HEK293T (cell line): ENCODE data around the gene CARD11.

Source experiments
- CTCF ChIA-PET: fragments of 350-600 bp; formaldehyde crosslinking; extraction: SDS; loops from one replicate; lab custom pipeline; 2021; ENCODE audit warnings: antibody characterized with exemption, inconsistent platforms; lab: Yijun Ruan, JAX
- POLR2A ChIA-PET: fragments of 350-600 bp; formaldehyde crosslinking; extraction: SDS; loops from one replicate; lab custom pipeline; 2020; ENCODE audit warnings: antibody characterized with exemption, inconsistent platforms; lab: Yijun Ruan, JAX
- DNase-seq: peaks from one replicate; pipeline ENCODE4 v3.0.0; 2012; ENCODE audit warnings: mixed read lengths; ENCODE audit errors: extremely low spot score
- ARNT ChIP-seq: fragments of 450-650 bp; IDR thresholded peaks from 2 replicates; pipeline ENCODE4 v1.6.1; 2017; ENCODE audit warnings: mild to moderate bottlenecking
- BHLHE40 ChIP-seq: fragments of 450-650 bp; IDR thresholded peaks from 2 replicates; pipeline ENCODE4 v1.6.1; 2016; ENCODE audit warnings: mild to moderate bottlenecking, moderate library complexity, borderline replicate concordance
- CTBP1 ChIP-seq: fragments of 450-650 bp; IDR thresholded peaks from 2 replicates; pipeline ENCODE4 v1.6.1; 2016; ENCODE audit warnings: borderline replicate concordance
- ELF4 ChIP-seq: fragments of 450-650 bp; IDR thresholded peaks from 2 replicates; pipeline ENCODE4 v1.6.1; 2017; ENCODE audit warnings: antibody characterized with exemption
- FOXA1 ChIP-seq: fragments of 450-650 bp; IDR thresholded peaks from 2 replicates; pipeline ENCODE4 v1.6.1; 2016; ENCODE audit warnings: mild to moderate bottlenecking
- FOXK2 ChIP-seq: fragments of 450-650 bp; IDR thresholded peaks from 2 replicates; pipeline ENCODE4 v1.6.1; 2016; ENCODE audit warnings: mild to moderate bottlenecking
- FOXM1 ChIP-seq: fragments of 450-650 bp; IDR thresholded peaks from 2 replicates; pipeline ENCODE4 v1.6.1; 2017; ENCODE audit warnings: mild to moderate bottlenecking, borderline replicate concordance
- HDGF ChIP-seq: fragments of 450-650 bp; IDR thresholded peaks from 2 replicates; pipeline ENCODE4 v1.6.1; 2017; ENCODE audit warnings: antibody characterized with exemption, borderline replicate concordance
- L3MBTL2 ChIP-seq: fragments of 450-650 bp; conservative IDR thresholded peaks from 2 replicates; pipeline ENCODE4 v1.6.1; 2016; ENCODE audit warnings: mild to moderate bottlenecking
- LEF1 ChIP-seq: fragments of 450-650 bp; IDR thresholded peaks from 2 replicates; pipeline ENCODE4 v1.6.1; 2017; ENCODE audit warnings: mild to moderate bottlenecking, borderline replicate concordance
- NFRKB ChIP-seq: fragments of 450-650 bp; IDR thresholded peaks from 2 replicates; pipeline ENCODE4 v1.6.1; 2016; ENCODE audit warnings: mild to moderate bottlenecking, moderate library complexity
- PKNOX1 ChIP-seq: fragments of 450-650 bp; IDR thresholded peaks from 2 replicates; pipeline ENCODE4 v1.6.1; 2016
- SP1 ChIP-seq: fragments of 450-650 bp; IDR thresholded peaks from 2 replicates; pipeline ENCODE4 v1.6.1; 2017
- SUZ12 ChIP-seq: fragments of 450-650 bp; IDR thresholded peaks from 2 replicates; pipeline ENCODE4 v1.6.1; 2016; ENCODE audit warnings: mild to moderate bottlenecking
- TARDBP ChIP-seq: fragments of 450-650 bp; IDR thresholded peaks from 2 replicates; pipeline ENCODE4 v1.6.1; 2016
- ZNF384 ChIP-seq: fragments of 450-650 bp; IDR thresholded peaks from 2 replicates; pipeline ENCODE4 v1.6.1; 2016

CARD11 gene

GRCh38 chr7:2870471-2870931 is 173.2 kb downstream of the CARD11 start:
- ChIA-PET CTCF (no interaction called here), POLR2A (no interaction called here)
- no peak for DNase-seq
- no peak for TF ChIP-seq CTBP1
- no peak for TF ChIP-seq ARNT
- TF ChIP-seq SP1: no peak
- no peak for TF ChIP-seq FOXK2
- no peak for TF ChIP-seq ELF4
- no peak for TF ChIP-seq FOXM1
- TF ChIP-seq L3MBTL2: no peak
- no peak for TF ChIP-seq BHLHE40
- no peak for TF ChIP-seq HDGF
- TF ChIP-seq NFRKB: no peak
- no peak for TF ChIP-seq TARDBP
- TF ChIP-seq PKNOX1: no peak
- no peak for TF ChIP-seq FOXA1
- no peak for TF ChIP-seq SUZ12
- no peak for TF ChIP-seq ZNF384
- no peak for TF ChIP-seq LEF1

- CTCF ChIA-PET: no interaction called here
- no peak for DNase-seq
- POLR2A ChIA-PET: no interaction called here
- TF ChIP-seq ELF4 (no peak), SP1 (no peak), BHLHE40 (no peak), LEF1 (no peak), L3MBTL2 (no peak), HDGF (no peak), PKNOX1 (no peak), NFRKB (no peak), ZNF384 (no peak), SUZ12 (no peak), FOXK2 (no peak), ARNT (no peak), FOXA1 (no peak), TARDBP (no peak), FOXM1 (no peak), CTBP1 (no peak)
These were observed 173.7 kb downstream of the CARD11 start for GRCh38 chr7:2869981-2870380.

- ChIA-PET CTCF (interaction anchor here (0.7 kb wide), 1 partner anchor 21 kb away, joined by 3 read pairs; no protein-coding TSS in a partner anchor), POLR2A (no interaction called here)
- TF ChIP-seq ZNF384 (no peak), BHLHE40 (no peak), L3MBTL2 (no peak), SP1 (no peak), ARNT (no peak), SUZ12 (no peak), TARDBP (no peak), NFRKB (no peak), LEF1 (no peak), FOXA1 (no peak)
- no peak for DNase-seq
These were observed 177.1 kb downstream of the CARD11 start for GRCh38 chr7:2866601-2867000.

GRCh38 chr7:2864999-2865670 is 178.5 kb downstream of the CARD11 start:
- POLR2A ChIA-PET: no interaction called here
- CTCF ChIA-PET: interaction anchor here (0.6 to 1.1 kb wide), 5 partner anchors 105 to 705 kb away, joined by 3 to 7 read pairs (median 3); no protein-coding TSS in a partner anchor
- peak; percentile 73 for DNase-seq
- TF ChIP-seq FOXK2: no peak
- no peak for TF ChIP-seq SP1
- no peak for TF ChIP-seq L3MBTL2

GRCh38 chr7:2864204-2864985 is 179.3 kb downstream of the CARD11 start:
- TF ChIP-seq L3MBTL2 (no peak), FOXM1 (no peak), TARDBP (no peak), LEF1 (no peak), ARNT (no peak), SUZ12 (no peak), CTBP1 (no peak)
- DNase-seq: no peak
- ChIA-PET POLR2A (no interaction called here), CTCF (interaction anchor here (0.6 to 1.1 kb wide), 3 partner anchors 283 to 705 kb away, joined by 3 to 7 read pairs (median 3); no protein-coding TSS in a partner anchor)

GRCh38 chr7:2863461-2864066 is 180.1 kb downstream of the CARD11 start:
- ChIA-PET CTCF (no interaction called here), POLR2A (no interaction called here)
- DNase-seq: no peak

More at GRCh38 chr7:2863461-2864066, 180.1 kb downstream of the CARD11 start:
- TF ChIP-seq FOXA1 (no peak), SUZ12 (no peak), FOXK2 (no peak), ZNF384 (no peak), PKNOX1 (no peak), ARNT (no peak), SP1 (no peak), TARDBP (no peak), HDGF (no peak), NFRKB (no peak), CTBP1 (no peak), L3MBTL2 (no peak), LEF1 (no peak), BHLHE40 (no peak), FOXM1 (no peak), ELF4 (no peak)
